Ishikawa (cell line): ENCODE data around the gene PLA2G2C.

Experiments
- CEBPB ChIP-seq: IDR thresholded peaks from 2 replicates; pipeline ENCODE4 v1.6.1; 2012
- CREB1 ChIP-seq: IDR thresholded peaks from 2 replicates; pipeline ENCODE4 v1.6.1; 2012; ENCODE audit warnings: low read depth
- EP300 ChIP-seq: IDR thresholded peaks from 2 replicates; pipeline ENCODE4 v1.6.1; 2012; ENCODE audit warnings: borderline replicate concordance
- FOXM1 ChIP-seq: IDR thresholded peaks from 2 replicates; pipeline ENCODE4 v1.6.1; 2012; ENCODE audit warnings: low read depth, borderline replicate concordance
- MAX ChIP-seq: IDR thresholded peaks from 2 replicates; pipeline ENCODE4 v1.6.1; 2012
- NFIC ChIP-seq: IDR thresholded peaks from 2 replicates; pipeline ENCODE4 v1.6.1; 2012
- RAD21 ChIP-seq: IDR thresholded peaks from 2 replicates; pipeline ENCODE4 v1.6.1; 2012; ENCODE audit warnings: low read depth
- TAF1 ChIP-seq: IDR thresholded peaks from 2 replicates; pipeline ENCODE4 v1.6.1; 2012; ENCODE audit warnings: low read depth, mild to moderate bottlenecking
- TEAD4 ChIP-seq: IDR thresholded peaks from 2 replicates; pipeline ENCODE4 v1.6.1; 2012
- USF1 ChIP-seq: IDR thresholded peaks from 2 replicates; pipeline ENCODE4 v1.6.1; 2012
- YY1 ChIP-seq: IDR thresholded peaks from 2 replicates; pipeline ENCODE4 v1.6.1; 2012; ENCODE audit warnings: low read depth
- ZBTB7A ChIP-seq: IDR thresholded peaks from 2 replicates; pipeline ENCODE4 v1.6.1; 2012; ENCODE audit warnings: low read depth

GRCh38 chr1:20190256-20191160, 4.2 kb upstream of the PLA2G2C start:
- no peak for TF ChIP-seq RAD21
- TF ChIP-seq ZBTB7A = no peak
- no peak for TF ChIP-seq TAF1
- no peak for TF ChIP-seq TEAD4
- no peak for TF ChIP-seq CREB1
- no peak for TF ChIP-seq NFIC
- no peak for TF ChIP-seq EP300
- no peak for TF ChIP-seq YY1
- no peak for TF ChIP-seq FOXM1
- TF ChIP-seq CEBPB = no peak
- TF ChIP-seq USF1 = no peak
- no peak for TF ChIP-seq MAX
